C4-2B (cell line): ENCODE results near the gene MARS1.

Experiments
- H3K27ac ChIP-seq: fragments of 450-650 bp; 2 replicates; pipeline ENCODE4 v1.5.1; 2017
- ZFX ChIP-seq: fragments of 450-650 bp; IDR thresholded peaks from 2 replicates; pipeline ENCODE4 v1.6.1; 2017
- TF ChIP-seq, protein P1 (sequence below): fragments of 450-650 bp; conservative IDR thresholded peaks from 2 replicates; pipeline ENCODE4 v1.5.1; 2017; ENCODE audit warnings: mild to moderate bottlenecking

MARS1 gene

DNA sequence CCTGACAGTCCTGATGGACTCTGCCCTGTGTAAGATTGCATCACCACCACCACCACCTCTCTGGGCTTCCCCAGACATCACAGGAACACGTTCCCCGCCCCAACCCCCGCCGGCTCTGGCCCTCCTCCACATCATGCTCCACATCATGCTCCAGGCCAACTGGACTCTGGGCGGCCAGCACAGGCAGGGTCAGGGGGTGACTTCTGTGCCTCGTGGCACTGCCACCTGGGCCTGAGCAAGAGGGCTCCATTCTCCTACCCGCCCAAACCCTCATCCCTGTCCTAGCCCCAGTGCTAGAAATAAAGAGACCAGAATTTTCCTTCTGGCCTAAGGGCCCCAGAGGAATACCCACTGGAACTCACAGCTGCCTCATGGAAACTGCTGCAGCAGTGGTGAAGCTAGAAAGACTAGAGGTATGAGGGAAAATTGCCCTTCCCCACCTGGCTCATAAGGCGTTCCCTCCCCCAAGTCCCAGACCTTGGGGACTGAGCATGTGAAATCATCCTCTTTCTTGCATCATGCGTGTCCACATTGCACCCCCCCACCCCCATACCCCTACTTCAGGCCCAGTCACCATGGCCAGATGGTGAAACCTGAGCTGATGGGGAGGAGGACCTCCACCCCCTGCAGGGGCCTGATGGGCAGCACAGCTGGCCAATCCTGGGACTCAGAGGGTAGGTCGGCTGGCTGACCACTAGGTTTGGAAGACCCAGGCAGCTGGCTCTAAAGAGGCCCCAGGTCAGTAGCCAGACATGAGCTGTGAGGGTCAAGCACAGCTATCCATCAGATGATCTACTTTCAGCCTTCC is 33.1 kb upstream of the MARS1 start, which contains the start of gene INHBE:
Gene INHBE, plus strand, starts transcription at position 742 of the 808 bp plus-strand sequence. CDS start 230 bp downstream, outside the sequence.
- H3K27ac ChIP-seq, result no peak within 1 kb of the TSS
- TF ChIP-seq ZFX, result no peak
- TF ChIP-seq, protein P1, sequence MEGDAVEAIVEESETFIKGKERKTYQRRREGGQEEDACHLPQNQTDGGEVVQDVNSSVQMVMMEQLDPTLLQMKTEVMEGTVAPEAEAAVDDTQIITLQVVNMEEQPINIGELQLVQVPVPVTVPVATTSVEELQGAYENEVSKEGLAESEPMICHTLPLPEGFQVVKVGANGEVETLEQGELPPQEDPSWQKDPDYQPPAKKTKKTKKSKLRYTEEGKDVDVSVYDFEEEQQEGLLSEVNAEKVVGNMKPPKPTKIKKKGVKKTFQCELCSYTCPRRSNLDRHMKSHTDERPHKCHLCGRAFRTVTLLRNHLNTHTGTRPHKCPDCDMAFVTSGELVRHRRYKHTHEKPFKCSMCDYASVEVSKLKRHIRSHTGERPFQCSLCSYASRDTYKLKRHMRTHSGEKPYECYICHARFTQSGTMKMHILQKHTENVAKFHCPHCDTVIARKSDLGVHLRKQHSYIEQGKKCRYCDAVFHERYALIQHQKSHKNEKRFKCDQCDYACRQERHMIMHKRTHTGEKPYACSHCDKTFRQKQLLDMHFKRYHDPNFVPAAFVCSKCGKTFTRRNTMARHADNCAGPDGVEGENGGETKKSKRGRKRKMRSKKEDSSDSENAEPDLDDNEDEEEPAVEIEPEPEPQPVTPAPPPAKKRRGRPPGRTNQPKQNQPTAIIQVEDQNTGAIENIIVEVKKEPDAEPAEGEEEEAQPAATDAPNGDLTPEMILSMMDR, result no peak

DNA sequence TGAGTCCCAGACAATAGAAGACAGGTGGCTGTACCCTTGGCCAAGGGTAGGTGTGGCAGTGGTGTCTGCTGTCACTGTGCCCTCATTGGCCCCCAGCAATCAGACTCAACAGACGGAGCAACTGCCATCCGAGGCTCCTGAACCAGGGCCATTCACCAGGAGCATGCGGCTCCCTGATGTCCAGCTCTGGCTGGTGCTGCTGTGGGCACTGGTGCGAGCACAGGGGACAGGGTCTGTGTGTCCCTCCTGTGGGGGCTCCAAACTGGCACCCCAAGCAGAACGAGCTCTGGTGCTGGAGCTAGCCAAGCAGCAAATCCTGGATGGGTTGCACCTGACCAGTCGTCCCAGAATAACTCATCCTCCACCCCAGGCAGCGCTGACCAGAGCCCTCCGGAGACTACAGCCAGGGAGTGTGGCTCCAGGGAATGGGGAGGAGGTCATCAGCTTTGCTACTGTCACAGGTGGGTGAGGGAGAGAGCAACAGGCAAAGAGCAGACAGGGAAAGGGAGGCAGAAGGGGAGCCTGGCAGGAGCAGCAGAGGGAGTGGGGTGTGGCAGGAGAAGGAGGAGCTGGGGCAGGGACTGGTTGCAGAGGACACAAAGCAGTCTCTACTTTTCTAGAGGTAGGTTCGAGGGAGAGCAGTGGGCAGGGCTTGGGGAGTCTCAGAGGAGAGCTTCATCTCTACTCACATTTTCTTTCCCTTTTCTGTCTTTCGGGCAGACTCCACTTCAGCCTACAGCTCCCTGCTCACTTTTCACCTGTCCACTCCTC is 32.3 kb upstream of the MARS1 start:
- no peak overlapping the region for H3K27ac ChIP-seq
- TF ChIP-seq ZFX, result no peak
- TF ChIP-seq, protein P1, result no peak

DNA sequence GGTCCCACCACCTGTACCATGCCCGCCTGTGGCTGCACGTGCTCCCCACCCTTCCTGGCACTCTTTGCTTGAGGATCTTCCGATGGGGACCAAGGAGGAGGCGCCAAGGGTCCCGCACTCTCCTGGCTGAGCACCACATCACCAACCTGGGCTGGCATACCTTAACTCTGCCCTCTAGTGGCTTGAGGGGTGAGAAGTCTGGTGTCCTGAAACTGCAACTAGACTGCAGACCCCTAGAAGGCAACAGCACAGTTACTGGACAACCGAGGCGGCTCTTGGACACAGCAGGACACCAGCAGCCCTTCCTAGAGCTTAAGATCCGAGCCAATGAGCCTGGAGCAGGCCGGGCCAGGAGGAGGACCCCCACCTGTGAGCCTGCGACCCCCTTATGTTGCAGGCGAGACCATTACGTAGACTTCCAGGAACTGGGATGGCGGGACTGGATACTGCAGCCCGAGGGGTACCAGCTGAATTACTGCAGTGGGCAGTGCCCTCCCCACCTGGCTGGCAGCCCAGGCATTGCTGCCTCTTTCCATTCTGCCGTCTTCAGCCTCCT is 31.6 kb upstream of the MARS1 start:
- TF ChIP-seq, protein P1, result peak; percentile 62
- no peak for TF ChIP-seq ZFX
- no peak overlapping the region for H3K27ac ChIP-seq

DNA sequence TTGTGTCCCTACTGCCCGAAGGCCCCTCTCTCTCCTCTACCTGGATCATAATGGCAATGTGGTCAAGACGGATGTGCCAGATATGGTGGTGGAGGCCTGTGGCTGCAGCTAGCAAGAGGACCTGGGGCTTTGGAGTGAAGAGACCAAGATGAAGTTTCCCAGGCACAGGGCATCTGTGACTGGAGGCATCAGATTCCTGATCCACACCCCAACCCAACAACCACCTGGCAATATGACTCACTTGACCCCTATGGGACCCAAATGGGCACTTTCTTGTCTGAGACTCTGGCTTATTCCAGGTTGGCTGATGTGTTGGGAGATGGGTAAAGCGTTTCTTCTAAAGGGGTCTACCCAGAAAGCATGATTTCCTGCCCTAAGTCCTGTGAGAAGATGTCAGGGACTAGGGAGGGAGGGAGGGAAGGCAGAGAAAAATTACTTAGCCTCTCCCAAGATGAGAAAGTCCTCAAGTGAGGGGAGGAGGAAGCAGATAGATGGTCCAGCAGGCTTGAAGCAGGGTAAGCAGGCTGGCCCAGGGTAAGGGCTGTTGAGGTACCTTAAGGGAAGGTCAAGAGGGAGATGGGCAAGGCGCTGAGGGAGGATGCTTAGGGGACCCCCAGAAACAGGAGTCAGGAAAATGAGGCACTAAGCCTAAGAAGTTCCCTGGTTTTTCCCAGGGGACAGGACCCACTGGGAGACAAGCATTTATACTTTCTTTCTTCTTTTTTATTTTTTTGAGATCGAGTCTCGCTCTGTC is 31.0 kb upstream of the MARS1 start:
- no peak for TF ChIP-seq ZFX
- TF ChIP-seq, protein P1, result no peak
- no peak overlapping the region for H3K27ac ChIP-seq

DNA sequence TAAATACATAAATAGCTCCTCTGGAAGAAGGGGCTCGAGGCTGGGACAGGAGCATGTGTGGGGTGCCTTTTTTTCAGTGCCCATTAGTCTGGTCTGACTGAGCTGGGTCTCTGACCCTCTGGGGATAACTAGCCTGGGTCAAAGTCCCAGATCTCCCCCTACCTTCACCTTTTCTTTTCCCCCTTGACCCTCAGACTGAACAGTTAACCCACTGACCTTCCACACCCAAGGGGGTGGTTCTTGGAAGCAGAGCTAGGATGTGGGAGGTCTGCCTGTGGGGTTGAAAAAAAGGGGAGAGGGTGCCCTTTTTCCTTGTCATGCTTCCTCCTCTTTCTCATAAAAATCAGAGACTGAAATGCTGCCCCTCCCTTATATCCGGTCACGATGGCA is 29.2 kb upstream of the MARS1 start:
- TF ChIP-seq, protein P1, result no peak
- TF ChIP-seq ZFX, result no peak
- H3K27ac ChIP-seq, result peak overlapping the region; percentile 39; the same call in 1 of the 2 replicates

DNA sequence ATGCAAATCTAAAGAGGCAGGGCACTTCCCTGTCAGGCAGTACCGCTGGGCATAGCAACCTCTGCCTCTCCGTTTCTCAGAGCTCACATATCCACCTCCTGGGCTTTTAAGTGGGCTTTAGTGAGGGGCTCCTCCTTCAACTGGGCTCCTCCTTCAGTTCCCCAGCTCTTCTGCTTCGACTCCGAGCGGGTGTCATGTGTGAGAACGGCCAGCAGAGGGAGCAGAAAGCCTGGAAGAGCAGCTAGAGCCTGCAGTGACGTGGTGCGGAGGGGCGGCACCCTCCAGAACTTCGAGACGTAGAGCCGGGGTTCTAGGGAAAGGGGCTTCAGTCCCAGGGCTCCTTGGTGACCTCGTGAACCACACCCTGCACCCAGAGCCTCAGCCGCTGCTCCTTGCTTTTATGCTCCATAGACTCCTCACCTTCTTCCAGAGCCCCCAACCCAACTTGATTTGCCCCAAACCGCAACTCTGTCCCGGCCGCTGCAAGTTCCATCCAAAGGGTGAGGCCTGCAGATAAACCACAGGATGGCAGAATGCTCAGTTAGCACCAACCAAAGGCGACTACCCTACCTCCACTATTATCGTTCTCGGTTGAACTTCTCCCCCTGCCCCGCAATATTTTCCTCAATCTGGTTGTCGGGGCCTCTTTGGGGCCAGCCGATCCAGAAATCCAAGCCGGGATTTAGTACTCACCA is 28.7 kb upstream of the MARS1 start:
- H3K27ac ChIP-seq, result peak overlapping the region; percentile 39
- TF ChIP-seq, protein P1, result peak; percentile 96
- no peak for TF ChIP-seq ZFX
